GM21825 (cell line): ENCODE data around the gene AP3S2.
"Not testable (repeated sequence)": the region's sequence is repeated elsewhere in the genome, so short reads cannot be mapped to it uniquely, and the experiment has no call there.

Source experiments
- ATAC-seq: cut with Tn5 transposase; IDR thresholded peaks from one replicate; pipeline ENCODE4 v1.9.1; 2021; ENCODE audit warnings: mild to moderate bottlenecking, moderate library complexity; ENCODE audit not compliant: unreplicated experiment

Gene AP3S2

DNA sequence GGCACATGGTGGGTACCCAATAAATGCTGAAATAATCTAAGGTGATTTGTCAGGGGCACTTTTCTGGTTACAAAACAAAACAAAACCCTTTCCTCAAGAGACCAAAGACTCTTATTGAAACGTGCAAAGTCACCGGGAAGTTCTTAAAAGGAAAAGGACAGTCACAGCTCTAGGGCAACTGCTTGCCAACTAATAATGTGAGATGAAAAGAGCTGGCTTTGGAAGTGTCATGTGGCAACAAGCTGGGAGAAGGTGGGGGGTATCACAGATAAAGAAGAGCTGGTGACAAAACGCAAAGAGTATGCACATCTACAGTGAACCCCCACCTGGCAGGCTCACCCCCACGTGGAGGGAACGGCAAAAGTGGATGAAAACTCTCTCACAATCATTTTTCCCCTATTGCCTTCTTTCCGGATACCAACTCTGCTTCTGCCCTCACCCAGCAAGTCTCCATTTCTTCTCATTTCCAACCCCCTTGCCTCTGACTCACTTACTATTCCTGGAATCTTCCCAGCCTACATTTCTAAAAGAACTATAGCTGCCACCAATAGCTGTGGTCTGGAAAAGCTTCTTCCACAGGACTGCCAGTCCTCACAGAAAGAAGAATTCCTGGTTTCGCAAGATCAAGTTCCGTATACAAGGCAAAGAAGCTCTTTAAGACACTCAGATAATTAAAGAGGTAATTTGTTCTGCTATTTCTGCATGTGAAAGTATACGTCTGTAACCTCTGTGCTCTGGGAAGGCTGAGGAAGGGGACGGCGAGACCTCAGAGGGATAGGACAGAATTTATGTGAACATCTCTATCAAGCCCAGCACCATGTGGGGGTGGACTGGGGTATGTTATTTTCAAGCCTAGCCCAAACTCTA is 57.3 kb downstream of the AP3S2 start:
- ATAC-seq = no peak

DNA sequence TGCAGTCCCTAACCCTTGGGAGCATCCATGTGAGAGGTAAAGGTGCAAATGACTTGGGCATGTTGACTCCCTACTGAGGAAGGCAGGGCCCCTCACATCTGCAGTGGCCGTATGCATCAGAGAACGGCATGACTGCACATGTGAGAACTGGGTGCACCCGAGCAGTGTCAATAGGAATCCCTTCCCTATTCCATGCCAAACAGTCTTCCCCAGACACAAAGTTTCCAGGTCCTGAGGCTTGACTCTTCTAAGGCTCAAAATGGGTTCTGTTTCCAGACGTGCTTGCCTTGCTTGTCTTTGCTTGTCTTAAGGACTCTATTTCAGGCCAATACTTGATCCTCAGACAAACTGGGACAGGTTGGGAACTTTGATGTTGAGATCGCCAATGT is 58.6 kb downstream of the AP3S2 start:
- no peak for ATAC-seq

DNA sequence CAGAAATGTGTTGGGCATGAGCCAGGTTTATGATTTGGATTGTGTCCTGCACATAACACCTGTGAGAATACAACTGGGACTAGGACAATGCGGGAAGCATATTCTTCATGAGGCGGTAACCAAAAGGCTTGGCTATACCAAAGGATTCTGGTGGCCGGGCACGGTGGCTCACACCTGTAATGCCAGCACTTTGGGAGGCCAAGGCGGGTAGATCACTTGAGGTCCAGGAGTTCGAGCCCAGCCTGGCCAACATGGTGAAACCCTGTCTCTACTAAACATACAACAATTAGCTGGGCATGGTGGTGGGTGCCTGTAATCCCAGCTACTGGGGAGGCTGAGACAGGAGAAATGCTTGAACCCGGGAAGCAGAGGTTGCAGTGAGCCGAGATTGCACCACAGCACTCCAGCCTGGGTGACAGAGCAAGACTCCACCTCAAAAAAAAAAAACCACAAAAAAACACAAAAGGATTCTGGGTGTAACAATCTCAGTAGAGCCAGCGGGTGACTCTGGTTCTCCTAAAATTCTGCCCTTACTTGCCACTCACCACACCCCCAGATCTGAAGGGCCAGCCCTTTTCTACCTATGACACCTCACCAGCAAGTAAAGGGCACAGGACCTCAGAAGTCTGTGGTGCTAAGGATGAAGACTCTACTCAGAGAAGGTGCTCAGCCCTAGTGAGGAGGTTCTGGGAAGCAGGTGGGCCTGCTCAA is 59.2 kb downstream of the AP3S2 start:
- ATAC-seq = not testable (repeated sequence)

DNA sequence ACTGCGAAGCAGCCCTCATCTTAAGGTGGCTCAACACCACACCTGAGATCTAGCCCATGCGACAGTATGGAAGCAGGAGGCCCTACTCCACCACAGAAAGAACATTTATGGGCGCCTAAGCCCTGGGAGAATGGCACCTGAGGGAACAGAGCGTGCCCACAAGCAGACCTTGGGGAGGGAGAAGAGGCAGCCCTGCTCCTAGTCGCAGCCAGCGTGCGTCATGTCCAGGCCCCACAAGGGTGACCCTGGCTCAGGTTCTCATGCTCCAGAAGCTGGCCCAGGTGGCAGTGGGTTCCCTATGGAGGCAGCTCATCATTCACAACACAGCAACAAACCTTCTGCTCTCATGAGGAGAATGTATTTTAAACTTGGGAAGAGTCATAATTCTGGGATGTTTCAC is 59.8 kb downstream of the AP3S2 start:
- no peak for ATAC-seq

DNA sequence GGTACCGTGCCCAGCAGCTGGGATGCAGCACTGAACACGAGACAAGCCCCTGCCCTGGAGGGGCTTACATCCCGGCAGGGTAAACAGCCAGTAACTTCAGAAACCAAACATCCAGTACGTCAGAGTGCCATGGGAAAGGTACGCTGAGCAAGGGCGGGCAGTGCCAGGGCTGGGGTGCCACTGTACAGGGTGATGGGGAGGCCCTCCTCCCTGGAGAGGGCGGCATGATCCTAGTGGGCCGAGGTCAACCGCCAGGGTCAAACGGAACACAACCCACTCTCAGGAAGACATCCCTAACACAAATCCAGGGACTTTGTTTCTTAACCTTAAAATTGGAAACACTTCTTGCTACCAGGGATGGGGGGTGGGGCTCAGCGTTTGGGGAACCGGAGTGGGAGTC is 63.2 kb downstream of the AP3S2 start:
- no peak for ATAC-seq

DNA sequence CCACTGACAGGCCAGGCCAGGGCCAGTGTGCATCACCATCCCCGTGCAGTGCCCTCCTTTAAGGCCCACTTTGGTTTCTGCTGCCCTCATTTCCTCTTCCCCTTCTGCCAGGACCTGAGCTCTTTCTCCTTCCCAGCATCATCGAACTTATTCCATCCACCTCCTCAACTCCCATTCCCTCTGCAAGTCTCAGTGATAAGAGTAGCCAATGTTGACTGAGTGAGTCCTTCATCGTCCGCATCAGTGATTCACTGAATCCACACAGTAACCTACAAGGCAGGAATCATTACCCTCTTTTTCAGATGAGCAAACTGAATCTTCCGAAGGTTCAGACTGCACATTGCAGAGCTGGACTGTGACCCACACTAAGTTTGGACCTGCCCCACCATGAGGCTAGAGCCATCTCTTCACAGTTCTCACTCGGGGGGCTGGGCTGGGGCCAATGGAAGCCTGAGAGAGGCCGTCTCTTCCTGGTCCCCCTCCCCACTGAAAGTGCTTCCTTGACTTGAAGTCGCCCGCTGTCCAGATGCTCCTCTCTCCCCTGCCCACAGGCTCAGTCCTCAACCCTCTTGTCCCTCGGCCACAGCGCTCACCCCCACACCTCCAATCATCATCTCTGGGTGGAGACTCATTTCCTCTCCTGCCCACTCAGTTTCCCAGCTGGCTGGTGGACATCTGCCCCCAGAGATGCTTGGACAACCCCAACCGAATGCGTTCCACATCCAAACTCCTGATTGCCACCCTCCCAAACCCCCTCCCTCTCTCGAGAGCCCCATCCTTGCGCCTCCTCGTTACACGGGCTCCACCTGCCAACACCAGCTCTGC is 64.0 kb downstream of the AP3S2 start:
- no peak for ATAC-seq

DNA sequence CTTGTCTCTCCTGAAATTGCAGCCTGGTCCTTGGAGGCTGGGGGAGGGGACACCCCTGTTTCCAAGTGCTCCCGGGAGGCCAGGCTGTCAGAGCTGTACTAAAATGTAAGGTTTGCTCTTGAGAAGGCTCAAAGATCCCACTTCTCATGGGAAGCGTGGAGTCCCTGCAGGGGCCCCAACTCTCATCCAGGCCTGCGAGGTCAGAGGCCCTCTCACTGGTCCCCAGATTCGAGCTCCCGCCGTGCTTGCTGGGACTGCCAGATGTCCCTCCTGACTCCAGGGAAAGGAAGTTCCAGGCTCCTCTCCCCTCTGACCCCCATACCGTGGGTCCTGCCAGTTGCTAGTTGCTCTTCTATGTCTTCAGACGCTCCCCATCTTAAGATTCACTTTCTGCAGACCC is 64.6 kb downstream of the AP3S2 start:
- no peak for ATAC-seq

DNA sequence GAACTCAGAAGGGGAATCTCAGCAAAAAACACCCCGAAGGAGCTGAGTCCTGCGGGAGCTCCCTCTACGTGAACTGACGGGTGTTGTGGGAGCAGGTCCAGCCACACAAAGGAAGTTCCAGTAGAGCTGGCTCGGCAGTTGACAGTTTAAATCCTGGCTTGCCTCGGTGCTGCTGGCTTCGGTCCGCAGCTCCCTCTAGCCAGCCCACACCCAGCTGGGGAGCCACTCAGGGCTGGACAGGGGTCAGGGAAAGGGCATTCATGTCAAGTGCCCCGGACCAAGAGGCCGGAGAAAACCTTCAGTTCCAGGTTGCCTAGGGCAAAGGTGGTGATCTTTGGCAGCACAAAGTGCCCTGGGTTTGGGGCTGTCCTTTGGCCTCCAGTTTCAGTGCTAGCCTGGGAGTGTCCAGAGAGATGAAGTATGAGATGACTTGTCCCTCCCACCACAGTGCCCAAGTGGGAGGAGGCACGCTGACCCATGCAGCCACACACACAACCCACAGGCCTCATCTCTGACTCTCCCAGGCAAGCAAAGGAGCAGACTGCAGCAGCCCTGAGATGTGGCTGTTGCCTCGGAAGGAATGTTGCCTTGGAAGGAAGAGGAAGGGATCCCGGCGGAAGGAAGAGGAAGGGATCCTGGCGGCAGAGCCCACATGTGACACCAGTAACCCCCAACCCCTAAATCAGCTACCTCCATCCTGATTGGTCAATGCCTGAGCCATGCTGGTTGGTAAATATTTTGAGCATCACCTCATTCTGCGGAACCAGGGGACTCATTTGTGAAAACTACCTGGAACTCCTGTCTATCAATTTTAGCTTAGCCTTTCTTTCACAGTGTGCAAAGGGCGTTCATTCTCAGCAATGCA is 65.3 kb downstream of the AP3S2 start:
- ATAC-seq = no peak

DNA sequence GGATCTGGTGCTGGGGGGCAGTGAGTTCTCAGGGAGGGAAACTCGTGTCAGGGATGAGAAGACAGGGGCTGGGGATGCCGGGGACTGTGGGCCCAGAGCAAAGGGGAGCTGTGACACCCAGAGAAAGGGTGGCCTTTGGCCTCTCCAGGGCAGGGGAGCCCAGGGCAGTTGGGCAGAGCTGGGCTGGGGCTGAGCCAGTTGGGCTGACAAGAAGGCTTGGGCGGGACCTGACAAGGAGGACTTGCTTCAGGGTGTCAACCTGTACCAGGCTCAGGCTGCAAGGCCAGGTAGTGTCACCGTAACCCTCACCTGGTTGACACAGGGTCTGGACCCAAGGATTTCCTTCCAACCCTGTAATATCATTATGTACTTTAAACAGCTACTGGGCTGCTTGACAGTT is 66.0 kb downstream of the AP3S2 start:
- ATAC-seq = no peak

DNA sequence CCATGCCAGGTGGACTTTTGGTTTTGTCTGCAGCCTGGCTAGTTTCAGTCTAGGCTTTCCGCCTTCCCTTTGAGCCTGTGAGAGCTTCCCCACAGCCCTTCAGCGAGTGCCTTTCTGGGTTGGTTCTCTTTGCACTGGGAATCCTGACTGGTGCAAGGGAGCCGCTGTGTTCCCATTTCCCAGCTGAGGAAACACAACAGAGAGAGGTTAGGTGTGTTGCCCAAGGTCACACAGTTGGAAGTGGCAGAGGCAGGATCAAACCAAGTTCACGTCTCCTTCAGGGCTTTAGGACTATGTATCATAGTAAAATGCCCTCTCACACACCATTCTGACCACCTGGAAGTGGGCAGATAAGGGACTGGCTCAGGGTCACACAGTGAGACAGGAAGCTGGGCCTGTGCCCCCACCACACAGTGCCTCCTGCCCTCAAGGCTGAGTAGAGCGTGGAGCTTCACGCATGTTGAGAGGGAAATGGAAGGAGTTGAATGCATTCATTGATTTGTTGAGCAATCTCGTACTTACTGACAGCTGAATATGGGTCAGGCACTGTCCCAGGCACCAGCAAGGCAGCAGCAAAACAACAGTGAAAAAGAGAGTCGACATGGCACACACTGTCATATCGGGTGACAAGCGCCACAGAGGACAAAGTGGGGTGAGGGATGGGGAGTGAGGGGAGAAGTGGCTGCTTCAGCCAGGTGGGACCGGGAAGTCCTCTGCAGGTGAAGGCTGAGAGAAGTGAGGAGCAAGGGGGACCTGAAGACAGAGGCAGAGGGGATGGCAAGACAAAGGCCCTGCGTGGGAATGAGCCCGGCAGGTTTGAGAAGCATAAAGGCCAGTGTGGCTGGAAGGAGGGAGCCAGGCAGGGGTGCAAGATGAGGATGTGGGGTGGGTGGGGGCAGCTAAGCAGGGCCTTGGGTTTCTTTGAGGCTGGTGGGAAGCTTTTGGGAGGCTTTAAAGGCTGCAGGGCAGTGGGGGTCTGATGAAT is 66.8 kb downstream of the AP3S2 start:
- no peak for ATAC-seq

DNA sequence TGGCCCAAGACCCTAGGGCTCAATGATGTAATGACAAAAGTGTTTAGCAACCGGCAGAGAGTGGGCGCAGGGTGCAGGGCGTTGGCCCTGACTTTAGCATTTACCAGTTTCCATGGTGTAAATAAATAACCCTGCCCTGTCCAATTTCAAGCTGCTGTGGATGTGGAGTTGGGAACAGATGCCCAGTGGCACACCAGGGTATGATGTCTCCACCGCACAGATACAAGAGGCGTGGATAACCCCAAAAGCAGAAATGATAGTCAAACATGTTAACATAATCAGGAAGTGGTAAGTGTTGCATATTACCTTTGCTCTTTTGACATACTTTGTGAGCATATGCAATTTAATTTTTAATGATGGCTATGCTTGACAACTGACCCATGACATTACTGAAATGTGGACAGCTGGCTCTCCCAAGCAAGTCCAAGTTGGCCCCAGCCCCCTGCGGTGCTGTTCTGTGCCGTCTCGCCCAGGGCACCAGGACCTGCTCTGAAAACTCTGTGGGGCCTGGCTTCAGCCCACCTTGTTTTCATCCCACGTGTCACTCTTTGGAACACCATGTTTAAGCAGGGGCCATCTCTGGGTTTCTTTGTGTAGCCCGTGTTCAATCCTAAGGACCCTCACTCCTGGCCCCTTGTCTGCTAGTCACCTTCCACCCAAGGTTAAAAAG is 68.4 kb downstream of the AP3S2 start:
- no peak for ATAC-seq

DNA sequence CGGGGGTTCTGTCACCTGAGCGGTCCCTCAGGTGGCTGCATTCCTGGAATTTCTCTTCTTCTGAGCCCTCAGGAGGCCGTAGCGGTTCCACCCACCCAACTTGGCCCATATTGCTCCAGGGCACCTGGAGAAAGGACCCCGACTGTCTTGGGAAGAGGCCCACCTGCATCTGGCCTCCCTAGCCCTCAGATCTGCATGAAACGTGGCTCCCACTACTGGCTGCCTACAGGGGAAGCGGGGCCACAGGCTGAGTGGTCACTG is 69.3 kb downstream of the AP3S2 start:
- ATAC-seq = no peak

DNA sequence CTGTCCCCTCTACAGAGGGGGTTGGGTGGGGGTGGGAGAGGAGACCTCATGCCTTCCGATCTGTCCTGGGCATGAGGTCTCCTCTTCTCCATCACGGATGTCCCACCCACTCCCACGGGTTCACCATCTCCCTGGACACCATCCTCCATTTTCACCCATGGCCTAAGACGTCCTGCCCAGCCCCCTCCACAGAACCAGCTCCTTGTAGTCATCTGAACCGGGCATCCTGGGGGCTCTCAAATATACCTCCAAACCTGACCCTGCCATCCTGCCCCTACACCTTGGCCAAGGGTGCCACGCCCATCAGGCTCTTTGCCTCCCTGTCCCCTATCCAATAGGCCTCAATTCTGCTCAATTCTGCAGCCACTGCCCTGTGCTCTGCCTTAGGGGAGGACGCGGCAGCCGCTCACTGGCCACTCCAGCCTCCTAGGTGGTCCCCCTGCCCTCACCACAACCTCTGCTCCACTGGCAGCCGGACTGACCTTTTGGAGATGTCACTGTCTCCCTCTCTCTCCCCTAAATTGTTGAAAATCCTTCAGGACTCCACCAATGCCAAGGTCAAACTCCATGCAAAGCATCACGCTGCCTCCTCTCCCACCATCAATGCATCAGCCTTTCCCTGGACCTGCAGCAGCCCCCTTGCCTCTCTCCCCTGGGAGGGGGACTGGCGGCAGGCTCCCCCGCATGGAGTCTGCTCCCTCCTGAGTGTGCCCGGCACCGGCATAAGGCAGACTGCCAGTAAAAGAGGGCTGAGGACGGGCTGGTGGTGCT is 69.8 kb downstream of the AP3S2 start:
- no peak for ATAC-seq

DNA sequence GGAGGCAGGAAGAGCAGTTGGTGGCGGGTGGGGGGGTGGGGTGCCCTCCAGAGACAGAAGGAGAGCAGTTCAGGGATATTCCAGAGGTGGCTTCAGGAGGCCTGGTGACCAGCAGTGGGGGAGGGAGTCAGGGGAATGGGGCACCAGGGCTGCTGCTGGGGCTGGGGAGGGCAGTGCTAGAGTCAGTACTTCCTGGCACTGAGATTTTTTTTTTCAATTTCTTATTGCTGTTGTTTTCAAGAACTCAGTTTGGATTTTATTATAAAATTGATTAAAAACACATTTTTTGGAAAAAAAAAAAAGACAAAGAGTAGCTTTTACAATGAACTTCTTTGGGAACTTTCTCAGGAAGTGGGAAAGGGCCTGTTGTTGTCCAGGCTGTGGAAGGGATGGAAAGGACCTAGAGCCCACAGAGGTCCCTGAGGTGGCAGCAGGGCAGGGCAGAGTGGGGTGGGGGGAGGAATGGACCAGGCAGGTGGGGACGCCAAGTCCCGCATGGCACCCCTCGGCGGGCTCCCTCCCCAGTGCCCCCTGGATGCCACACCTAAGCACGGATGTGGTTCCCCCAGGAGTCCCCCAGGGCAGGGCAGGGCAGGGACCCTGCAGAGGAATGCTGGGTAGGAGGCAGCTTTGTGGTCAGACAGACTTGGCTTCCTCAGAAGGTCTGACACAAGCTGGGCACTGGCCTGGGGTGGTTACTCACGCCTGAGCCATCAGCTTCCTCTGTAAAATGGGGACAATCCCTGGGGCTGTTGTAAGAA is 70.7 kb downstream of the AP3S2 start:
- no peak for ATAC-seq

DNA sequence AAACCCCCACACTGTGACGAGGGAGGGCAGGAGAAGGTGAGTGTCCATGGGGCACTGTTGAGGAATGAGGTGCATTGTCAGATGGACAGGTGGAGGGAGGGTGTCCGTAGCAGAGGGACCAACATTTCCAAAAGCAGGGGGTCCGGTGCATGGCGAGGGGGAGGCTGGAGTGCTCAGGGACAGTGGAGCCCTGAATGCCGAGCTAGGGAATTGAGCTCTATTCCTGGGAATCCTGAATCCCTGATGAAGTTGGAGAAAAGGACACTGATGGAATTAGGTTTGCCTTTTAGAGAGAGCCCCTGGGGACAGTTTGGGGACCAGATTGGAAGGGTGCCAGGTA is 71.2 kb downstream of the AP3S2 start:
- no peak for ATAC-seq

DNA sequence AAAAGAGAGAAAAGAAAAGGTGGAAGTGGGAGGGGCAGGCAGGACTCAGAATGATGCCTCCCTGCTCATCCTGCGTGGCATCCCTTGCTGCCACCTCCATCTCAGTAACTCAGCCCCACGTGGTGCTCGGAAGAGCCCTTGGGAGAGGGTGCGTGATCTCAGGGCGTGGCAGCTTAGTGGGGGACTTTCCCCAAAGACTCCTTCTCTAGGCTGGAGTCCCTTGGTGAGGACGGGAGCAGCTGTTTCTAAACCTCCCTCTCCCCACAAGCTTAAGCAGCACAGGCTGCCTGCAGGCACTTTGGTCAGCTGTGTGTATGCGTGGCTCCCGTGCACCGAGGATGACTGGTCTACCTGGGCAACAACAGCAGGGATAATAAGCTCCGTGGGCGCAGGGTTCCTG is 71.8 kb downstream of the AP3S2 start:
- ATAC-seq = no peak

DNA sequence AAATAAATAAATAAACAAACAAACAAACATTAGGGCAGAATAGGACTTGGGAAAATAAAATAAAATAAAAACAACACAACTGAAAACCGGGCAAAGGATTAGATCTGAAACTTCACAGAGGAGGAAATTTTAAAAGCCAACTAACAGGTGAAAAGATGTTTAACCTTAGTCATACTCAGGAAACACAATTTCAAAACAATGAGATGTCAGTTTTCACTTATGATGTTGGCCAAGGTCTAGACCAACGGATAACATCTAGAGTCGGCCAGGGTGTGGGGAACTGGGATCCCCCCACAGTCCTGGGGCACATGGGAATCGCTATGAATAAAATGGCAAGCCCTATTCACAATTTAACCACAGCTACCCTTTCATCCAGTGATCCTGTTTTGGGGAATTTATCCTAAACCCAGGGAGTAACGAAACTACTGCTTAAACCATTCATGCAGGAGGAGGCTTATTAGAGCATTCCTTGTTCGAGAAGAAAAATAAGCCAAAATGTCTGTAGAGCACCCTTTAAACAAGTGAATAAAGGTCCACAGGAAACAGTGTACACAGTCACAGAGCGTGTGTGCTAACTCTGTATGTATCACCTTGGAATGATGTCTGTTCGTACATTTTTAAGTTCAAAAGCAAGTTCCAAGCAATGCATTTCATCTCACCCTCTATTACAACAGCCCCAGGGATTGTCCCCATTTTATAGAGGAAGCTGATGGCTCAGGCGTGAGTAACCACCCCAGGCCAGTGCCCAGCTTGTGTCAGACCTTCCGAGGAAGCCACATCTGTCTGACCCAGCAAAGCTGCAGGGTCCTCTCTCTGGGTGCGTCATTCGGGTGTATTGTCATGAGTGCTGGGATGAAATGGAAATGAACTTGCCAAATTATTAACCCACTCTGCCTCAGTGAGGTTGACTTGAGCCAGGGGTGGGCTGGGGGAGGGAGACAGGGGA is 72.9 kb downstream of the AP3S2 start:
- ATAC-seq = no peak
